ENCODE measurements around the gene UROC1.

DNA sequence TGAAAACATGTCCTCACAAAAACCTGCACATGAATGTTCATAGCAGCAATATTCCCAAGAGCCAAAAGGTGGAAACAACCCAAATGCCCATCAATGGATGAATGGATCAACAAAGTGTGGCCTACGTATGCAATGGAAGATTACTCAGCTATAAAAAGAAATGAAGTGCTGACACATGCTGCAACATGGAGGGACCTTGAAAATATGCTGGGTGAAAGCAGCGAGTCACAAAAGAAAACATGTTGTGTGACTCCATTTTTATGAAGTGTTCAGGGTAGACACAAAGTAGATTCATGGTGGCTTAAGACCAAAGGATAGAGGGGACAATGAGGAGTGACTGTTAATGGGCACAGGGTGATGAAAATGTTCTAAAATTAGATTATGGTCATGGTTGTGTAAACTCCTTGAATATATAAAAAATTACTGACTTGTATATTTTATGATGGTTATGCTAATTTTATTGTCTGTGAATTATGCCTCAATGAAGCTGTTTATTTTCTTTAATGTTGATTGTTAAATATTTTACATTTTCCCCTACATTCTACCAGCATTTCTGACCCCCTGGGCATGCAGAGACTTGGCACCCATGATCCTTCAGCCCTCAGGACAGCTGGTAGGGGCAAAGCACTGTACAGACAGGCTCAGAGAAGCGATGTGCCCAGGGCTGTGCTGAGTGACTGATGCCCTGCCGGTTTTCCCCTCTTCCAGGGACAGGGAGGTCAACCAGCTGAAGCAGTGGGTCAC lies 85.0 kb downstream of the UROC1 start:
- TF ChIP-seq CTCF (IDR thresholded peaks at IDR 0.05) = no peak
- TF ChIP-seq POLR2A (IDR thresholded peaks at IDR 0.05) = no peak

Measured in upper lobe of left lung (tissue), 4 donors.